Measurements from ENCODE around the gene WNK1. TPM values are rescaled to one million over a fixed set of nuclear protein-coding genes. Genes with fewer than 3 reads are reported as not detected.
"Not testable (repeated sequence)": the region's sequence is repeated elsewhere in the genome, so short reads cannot be mapped to it uniquely, and the experiment has no call there.

Gene WNK1
- total RNA-seq, 1 donor from 2014 or later, result 222 TPM

- DNase-seq (ENCODE audit: low read depth), result no peak
These were observed 158.0 kb downstream of the WNK1 start for GRCh38 chr12:910416-910815.

GRCh38 chr12:911191-911826, 158.9 kb downstream of the WNK1 start:
- DNase-seq (ENCODE audit: low read depth), result no peak

GRCh38 chr12:912466-913235, 160.3 kb downstream of the WNK1 start:
- no peak for DNase-seq (ENCODE audit: low read depth)

- peak; percentile 97 for DNase-seq (ENCODE audit: low read depth)
These were observed 161.7 kb downstream of the WNK1 start for GRCh38 chr12:913919-914698.

- DNase-seq (ENCODE audit: low read depth), result no peak
These were observed 162.7 kb downstream of the WNK1 start for GRCh38 chr12:915090-915489.

- DNase-seq (ENCODE audit: low read depth), result no peak
These were observed 163.9 kb downstream of the WNK1 start for GRCh38 chr12:916240-916639.

- no peak for DNase-seq (ENCODE audit: low read depth)
These were observed 164.5 kb downstream of the WNK1 start for GRCh38 chr12:916712-917445.

- no peak for DNase-seq (ENCODE audit: low read depth)
These were observed 168.3 kb downstream of the WNK1 start for GRCh38 chr12:920676-921075.

- DNase-seq (ENCODE audit: low read depth), result no peak
These were observed 169.9 kb downstream of the WNK1 start for GRCh38 chr12:922285-922684.

GRCh38 chr12:926641-927040, 174.3 kb downstream of the WNK1 start:
- no peak for DNase-seq (ENCODE audit: low read depth)

GRCh38 chr12:931060-931459, 178.7 kb downstream of the WNK1 start:
- no peak for DNase-seq (ENCODE audit: low read depth)

GRCh38 chr12:931591-931990, 179.2 kb downstream of the WNK1 start:
- no peak for DNase-seq (ENCODE audit: low read depth)

GRCh38 chr12:935891-936290, 183.5 kb downstream of the WNK1 start:
- DNase-seq (ENCODE audit: low read depth), result not testable (repeated sequence)

GRCh38 chr12:936377-937345, 184.3 kb downstream of the WNK1 start:
- no peak for DNase-seq (ENCODE audit: low read depth)

GRCh38 chr12:938810-939209, 186.4 kb downstream of the WNK1 start:
- DNase-seq (ENCODE audit: low read depth), result no peak

GRCh38 chr12:943051-943450, 190.7 kb downstream of the WNK1 start:
- DNase-seq (ENCODE audit: low read depth), result no peak

GRCh38 chr12:944211-944610, 191.8 kb downstream of the WNK1 start:
- no peak for DNase-seq (ENCODE audit: low read depth)

GRCh38 chr12:946212-946611, 193.8 kb downstream of the WNK1 start:
- peak; percentile 15 for DNase-seq (ENCODE audit: low read depth)

GRCh38 chr12:946631-947030, 194.3 kb downstream of the WNK1 start:
- no peak for DNase-seq (ENCODE audit: low read depth)

- DNase-seq (ENCODE audit: low read depth), result no peak
These were observed 195.9 kb downstream of the WNK1 start for GRCh38 chr12:948238-948637.
